Measurements from ENCODE around the gene IFNA7.

The IFNA7 gene

GRCh38 chr9:21165516-21165915, 36.5 kb downstream of the IFNA7 start:
- no peak for TF ChIP-seq CTCF (conservative IDR thresholded peaks at IDR 0.05; ENCODE audit: low read depth, low read length)
- no peak overlapping the region for H3K4me3 ChIP-seq (ENCODE audit: low read depth, low read length)
- no peak for DNase-seq (ENCODE audit: low read depth)

- no peak for TF ChIP-seq CTCF (conservative IDR thresholded peaks at IDR 0.05; ENCODE audit: low read depth, low read length)
- H3K4me3 ChIP-seq (ENCODE audit: low read depth, low read length): no peak overlapping the region
- peak; percentile 51 for DNase-seq (ENCODE audit: low read depth)
Observed at GRCh38 chr9:21160178-21160577, 41.8 kb downstream of the IFNA7 start.

GRCh38 chr9:21155501-21155900, 46.5 kb downstream of the IFNA7 start:
- peak; percentile 12 for DNase-seq (ENCODE audit: low read depth)
- TF ChIP-seq CTCF (conservative IDR thresholded peaks at IDR 0.05; ENCODE audit: low read depth, low read length): no peak
- no peak overlapping the region for H3K4me3 ChIP-seq (ENCODE audit: low read depth, low read length)

GRCh38 chr9:21154018-21154608, 47.9 kb downstream of the IFNA7 start:
- DNase-seq (ENCODE audit: low read depth): peak; percentile 39
- TF ChIP-seq CTCF (conservative IDR thresholded peaks at IDR 0.05; ENCODE audit: low read depth, low read length): peak; percentile 29
- no peak overlapping the region for H3K4me3 ChIP-seq (ENCODE audit: low read depth, low read length)

- peak; percentile 22 for DNase-seq (ENCODE audit: low read depth)
- no peak for TF ChIP-seq CTCF (conservative IDR thresholded peaks at IDR 0.05; ENCODE audit: low read depth, low read length)
- H3K4me3 ChIP-seq (ENCODE audit: low read depth, low read length): no peak overlapping the region
Observed at GRCh38 chr9:21153336-21154017, 48.5 kb downstream of the IFNA7 start.
